Measurements from ENCODE around the gene CHID1. TPM values are rescaled to one million over a fixed set of nuclear protein-coding genes. Genes with fewer than 3 reads are reported as not detected.

CHID1 gene
- total RNA-seq, 2 donors from 2014 or later, result 61.2 to 195 TPM

DNA sequence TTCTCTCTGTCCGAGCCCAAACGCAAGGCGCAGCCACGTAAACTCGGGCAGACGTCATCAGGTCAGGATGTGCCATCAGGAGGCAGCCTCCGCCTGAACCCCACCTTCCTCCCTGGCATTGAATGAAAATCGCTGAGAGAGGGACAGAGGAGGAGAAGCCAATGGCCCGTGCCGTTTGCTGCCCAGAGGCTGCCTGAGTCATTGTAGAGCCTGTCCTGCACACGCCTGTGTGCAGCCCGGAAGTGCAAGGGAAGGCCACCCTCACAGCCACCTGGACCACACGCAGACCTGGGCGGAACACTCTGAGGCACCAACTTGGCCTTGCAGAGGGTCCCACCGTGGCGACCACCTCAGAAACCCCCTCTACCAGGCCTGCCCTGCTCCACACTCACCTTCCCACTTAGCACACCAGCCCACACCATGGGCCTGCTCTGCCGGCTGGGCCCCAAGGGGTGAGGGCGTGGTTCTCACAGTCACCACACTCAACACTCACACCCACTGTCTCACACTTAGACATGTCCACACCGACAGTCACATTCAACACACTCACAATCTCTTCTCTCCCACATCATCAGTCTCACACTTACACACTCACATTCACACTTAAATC lies 9.1 kb downstream of the CHID1 start:
- no peak for DNase-seq (ENCODE audit: low spot score)
- H3K36me3 ChIP-seq, result peaks cover 48% of the 10 kb centered on the region
- TF ChIP-seq CTCF (IDR thresholded peaks at IDR 0.05), result no peak
- H3K27ac ChIP-seq, result no peak overlapping the region
- H3K4me3 ChIP-seq, result no peak overlapping the region
- H3K9me3 ChIP-seq, result no peaks in the 10 kb centered on the region
- no peak for ATAC-seq (ENCODE audit: insufficient number of reproducible peaks, low FRiP score, low read depth)
- no peaks in the 10 kb centered on the region for H3K4me1 ChIP-seq (ENCODE audit: control insufficient read depth in 1 of 2, low read depth in 2 of 2)
- no peaks in the 10 kb centered on the region for H3K27me3 ChIP-seq (replicated peaks; ENCODE audit: insufficient read depth)

DNA sequence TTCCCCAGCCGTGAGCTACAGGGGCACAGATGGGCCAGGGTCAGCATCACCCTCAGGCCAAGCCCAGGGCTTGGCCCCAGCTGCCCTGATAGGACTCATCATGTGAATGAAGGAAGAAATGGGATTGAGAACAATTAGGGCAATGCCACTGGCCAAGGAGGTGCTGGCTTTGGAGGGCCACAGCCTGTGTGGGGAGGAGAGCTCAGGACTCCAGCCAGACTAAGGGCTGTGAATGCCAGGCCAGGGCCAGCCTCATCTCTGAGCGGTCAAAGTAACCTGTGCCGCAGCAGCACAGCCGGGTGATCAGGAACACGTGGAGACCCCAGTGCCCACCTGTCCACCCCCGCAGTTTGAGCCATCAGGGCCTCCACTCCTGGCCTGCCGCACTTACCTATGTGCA lies 10.1 kb downstream of the CHID1 start:
- no peak for ATAC-seq (ENCODE audit: insufficient number of reproducible peaks, low FRiP score, low read depth)
- TF ChIP-seq CTCF (IDR thresholded peaks at IDR 0.05), result no peak
- Histone ChIP-seq H3K36me3 (peaks cover 48% of the 10 kb centered on the region), H3K4me1 (ENCODE audit: control insufficient read depth in 1 of 2, low read depth in 2 of 2) (no peaks in the 10 kb centered on the region), H3K27ac (no peak overlapping the region), H3K9me3 (no peaks in the 10 kb centered on the region), H3K4me3 (no peak overlapping the region), H3K27me3 (replicated peaks; ENCODE audit: insufficient read depth) (no peaks in the 10 kb centered on the region)
- DNase-seq (ENCODE audit: low spot score), result no peak

DNA sequence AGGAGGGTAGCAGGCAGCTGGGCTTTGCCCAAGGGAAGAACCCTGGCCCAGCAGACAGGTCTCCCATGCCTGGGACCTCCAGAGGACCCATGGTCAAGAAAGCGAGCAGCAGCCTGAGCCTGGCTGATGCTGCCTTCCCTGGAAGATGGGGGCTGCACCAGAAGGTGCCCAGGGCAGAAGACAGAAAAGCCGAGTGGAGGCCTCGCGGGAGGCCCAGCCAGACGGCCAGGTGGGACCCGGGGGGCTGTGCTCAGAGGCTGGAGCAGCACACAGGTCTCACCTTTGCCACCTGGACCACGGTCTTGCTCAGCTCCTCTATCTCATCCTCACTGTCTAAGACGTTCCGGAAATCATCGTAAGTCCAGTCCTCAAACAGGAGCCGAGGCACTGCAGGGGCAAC lies 10.9 kb downstream of the CHID1 start:
- DNase-seq (ENCODE audit: low spot score), result no peak
- Histone ChIP-seq H3K9me3 (no peaks in the 10 kb centered on the region), H3K27ac (no peak overlapping the region), H3K36me3 (peaks cover 47% of the 10 kb centered on the region), H3K4me1 (ENCODE audit: control insufficient read depth in 1 of 2, low read depth in 2 of 2) (no peaks in the 10 kb centered on the region), H3K4me3 (no peak overlapping the region), H3K27me3 (replicated peaks; ENCODE audit: insufficient read depth) (no peaks in the 10 kb centered on the region)
- TF ChIP-seq CTCF (IDR thresholded peaks at IDR 0.05), result no peak
- no peak for ATAC-seq (ENCODE audit: insufficient number of reproducible peaks, low FRiP score, low read depth)

DNA sequence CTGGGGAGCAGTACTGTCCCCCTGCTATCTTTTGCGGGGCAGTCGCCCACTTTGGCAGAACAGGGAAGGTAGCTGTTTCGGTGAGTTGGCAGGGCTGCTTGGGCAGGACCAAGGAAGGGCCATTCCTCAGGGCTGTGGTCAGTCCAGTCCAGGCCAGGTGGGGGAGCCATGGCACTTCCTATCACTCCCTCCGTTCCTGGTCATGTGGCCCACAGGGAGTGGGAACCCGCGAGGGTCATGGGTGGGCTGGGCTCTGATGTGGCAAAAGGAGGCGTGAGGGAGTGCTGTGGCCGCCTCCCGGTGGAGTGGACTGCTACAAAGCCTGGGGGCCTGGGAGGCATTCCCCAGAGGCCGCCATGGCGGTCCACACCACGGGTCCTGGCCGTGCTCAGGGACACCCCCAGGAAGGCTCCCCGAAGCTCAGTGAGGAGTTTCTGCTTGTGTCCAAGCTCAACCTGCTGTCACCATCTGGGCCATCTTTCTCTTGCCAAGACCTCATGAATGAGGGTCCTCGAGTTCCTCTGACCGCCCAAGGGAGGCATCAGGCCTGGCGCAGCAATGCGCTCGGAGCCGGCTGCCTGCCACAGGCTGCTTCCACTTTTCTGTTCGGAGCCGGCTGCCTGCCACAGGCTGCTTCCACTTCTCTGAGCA lies 11.9 kb downstream of the CHID1 start:
- Histone ChIP-seq H3K9me3 (no peaks in the 10 kb centered on the region), H3K4me1 (ENCODE audit: control insufficient read depth in 1 of 2, low read depth in 2 of 2) (no peaks in the 10 kb centered on the region), H3K27ac (no peak overlapping the region), H3K36me3 (peaks cover 37% of the 10 kb centered on the region), H3K4me3 (no peak overlapping the region), H3K27me3 (replicated peaks; ENCODE audit: insufficient read depth) (no peaks in the 10 kb centered on the region)
- no peak for ATAC-seq (ENCODE audit: insufficient number of reproducible peaks, low FRiP score, low read depth)
- no peak for DNase-seq (ENCODE audit: low spot score)
- TF ChIP-seq CTCF (IDR thresholded peaks at IDR 0.05), result no peak

GRCh38 chr11:898143-898511 lies 12.5 kb downstream of the CHID1 start:
- DNase-seq (ENCODE audit: low spot score) (no peak), ATAC-seq (ENCODE audit: insufficient number of reproducible peaks, low FRiP score, low read depth) (no peak)
- Histone ChIP-seq H3K4me1 (ENCODE audit: control insufficient read depth in 1 of 2, low read depth in 2 of 2) (no peaks in the 10 kb centered on the region), H3K9me3 (no peaks in the 10 kb centered on the region), H3K27me3 (replicated peaks; ENCODE audit: insufficient read depth) (no peaks in the 10 kb centered on the region), H3K27ac (no peak overlapping the region), H3K36me3 (peaks cover 36% of the 10 kb centered on the region), H3K4me3 (no peak overlapping the region)
- no peak for TF ChIP-seq CTCF (IDR thresholded peaks at IDR 0.05)

Data from thoracic aorta (tissue), 2 donors.